HG03045 (cell line): ENCODE measurements around the gene CYTH3.
"Not testable (repeated sequence)": the region's sequence is repeated elsewhere in the genome, so short reads cannot be mapped to it uniquely, and the experiment has no call there.

Experiments used
- ATAC-seq: cut with Tn5 transposase; IDR thresholded peaks from one replicate; pipeline ENCODE4 v1.9.1; 2021; ENCODE audit warnings: mild to moderate bottlenecking, moderate library complexity; ENCODE audit not compliant: unreplicated experiment

CYTH3 gene

DNA sequence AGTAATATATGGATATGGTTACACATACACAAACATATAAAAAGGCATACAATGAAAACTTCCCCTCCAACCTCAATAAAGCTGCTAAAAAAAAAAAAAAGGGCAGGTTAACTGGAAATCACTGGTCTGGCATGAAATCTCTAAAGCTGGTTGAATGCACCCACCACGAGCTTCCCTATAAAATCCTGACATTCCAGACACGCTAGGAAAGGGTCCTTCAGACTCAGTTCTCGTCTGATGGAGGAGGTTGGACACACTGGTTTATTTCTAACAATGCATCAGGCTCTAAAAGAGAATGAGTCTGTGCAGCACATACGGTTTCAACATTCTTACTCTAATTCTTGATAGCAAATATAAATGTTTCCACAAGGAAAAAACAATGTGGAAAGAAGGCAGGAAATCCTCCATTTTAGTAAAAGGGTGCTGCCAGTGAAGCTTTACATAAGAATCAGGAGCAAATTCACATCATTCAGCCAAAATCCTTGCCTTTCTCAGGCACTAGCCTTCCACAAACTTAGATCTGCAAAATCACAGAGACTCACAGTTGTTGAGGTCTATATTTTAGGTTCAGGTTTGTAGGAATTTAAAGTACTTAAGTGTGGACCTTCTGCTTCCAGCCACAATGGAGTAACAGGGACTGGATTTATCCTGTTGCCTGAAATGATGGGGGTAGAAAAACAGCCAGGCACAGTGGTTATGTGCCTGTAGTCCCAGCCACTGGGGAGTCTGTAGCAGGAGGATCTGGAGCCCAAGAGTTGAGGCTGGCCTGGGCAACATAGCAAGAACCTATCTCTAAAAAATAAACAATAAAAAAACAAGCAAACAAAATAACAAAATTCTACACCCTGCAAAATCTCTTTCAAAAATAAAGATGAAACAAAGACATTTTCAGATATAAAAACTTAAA is 73.5 kb downstream of the CYTH3 start:
- no peak for ATAC-seq

DNA sequence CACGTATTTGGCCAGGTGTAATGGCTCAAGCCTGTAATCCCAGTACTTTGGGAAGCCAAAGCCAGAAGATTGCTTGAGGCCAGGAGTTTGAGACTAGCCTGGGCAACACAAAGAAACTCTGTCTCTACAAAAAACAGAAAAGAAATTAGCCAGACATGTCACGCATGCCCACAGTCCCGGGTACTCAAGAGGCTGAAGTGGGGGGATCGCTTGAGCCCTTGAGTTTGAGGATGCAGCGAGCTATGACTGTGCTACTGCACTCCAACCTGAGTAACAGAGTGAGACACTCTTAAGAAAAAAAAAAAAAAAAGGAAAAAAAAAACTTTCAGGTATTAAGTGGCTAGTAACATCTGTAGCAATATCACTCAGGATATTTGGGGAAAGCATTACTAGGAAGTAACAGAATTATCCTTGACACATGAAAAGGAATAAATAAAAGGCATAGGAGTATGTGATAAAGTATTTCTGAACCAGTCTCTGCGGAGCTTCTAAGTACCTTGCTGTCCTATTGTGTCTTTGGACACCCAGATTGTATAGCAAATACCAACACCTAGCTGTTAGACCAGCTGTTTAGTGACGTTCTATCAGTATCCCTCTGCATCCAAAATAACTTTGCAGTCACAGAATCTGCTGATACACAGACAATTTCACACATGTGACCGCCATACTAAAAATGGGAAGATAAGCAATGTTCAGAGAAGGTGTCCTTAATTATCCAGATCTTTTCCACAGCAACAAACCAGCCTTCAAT is 74.4 kb downstream of the CYTH3 start:
- no peak for ATAC-seq

DNA sequence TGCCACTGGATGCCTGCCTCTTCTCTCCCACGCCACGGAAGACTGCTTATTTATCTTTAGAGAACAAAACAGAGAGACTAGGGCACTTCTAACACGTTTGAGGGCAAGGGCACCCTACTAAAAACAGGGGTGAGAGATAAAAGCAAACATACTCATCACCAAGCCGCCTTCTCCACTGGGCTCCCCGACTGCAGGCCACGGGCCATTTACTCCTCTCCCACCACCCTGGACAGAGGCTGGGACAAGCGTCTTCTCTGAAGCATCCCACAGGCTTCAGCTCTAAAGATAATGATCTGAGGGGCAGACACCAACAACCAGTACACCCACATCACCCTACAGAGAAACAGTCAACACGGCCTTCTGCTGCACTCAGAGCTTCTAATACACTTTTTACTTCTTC is 78.7 kb downstream of the CYTH3 start:
- no peak for ATAC-seq

DNA sequence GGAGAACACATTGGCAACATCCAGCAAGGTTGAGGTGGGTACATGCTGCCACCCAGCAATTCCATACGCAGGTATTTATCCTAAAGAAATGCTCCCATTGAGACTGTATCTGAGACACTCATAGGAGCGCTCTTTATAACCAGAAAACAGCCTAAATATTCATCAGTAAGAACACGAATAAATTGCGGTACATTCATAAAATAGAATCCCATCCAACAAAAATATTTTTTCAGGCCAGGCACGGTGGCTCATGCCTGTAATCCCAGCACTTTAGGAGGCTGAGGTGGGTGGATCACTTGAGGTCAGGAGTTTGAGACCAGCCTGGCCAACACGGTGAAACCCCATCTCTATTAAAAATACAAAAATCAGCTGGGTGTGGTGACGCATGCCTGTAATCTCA is 81.9 kb downstream of the CYTH3 start:
- ATAC-seq, result not testable (repeated sequence)

DNA sequence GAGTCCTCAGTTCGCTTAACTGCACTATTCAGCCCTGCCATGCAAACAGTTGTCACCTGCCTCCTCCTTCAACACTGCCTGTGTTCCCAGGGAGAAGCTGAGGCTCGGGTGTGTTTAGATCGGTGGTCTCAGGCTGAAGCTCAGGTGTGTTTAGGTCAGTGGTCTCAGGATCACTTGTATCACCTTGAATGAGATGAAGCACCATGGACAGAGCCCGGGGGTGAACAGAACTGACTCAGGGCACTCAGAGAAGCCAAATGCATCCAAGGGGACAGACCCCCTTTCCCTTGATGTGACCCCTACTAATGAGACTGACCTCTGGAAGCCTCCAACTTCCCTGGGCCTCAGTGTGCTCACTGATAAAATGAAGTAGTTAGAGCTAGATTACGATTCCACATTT is 84.0 kb downstream of the CYTH3 start:
- no peak for ATAC-seq

DNA sequence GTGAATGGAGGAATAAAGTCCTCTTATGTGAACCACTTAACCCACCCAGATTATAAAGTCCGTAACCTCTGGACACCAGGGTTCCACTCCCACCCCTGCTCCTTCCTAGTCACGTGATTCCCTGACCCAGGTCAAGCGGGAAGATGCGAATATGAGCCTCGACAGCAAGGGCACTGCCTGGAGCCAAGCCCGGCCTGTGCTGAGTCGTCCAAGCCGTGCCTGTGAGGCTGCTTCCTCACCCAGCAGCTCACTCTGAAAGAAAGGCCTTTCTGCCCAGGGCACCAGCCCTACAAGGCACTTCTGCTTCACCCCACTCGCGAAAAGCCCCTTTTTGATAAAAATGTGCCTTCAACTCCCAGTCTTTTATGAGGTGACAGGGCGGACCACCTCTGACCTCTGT is 85.8 kb downstream of the CYTH3 start:
- ATAC-seq, result no peak

DNA sequence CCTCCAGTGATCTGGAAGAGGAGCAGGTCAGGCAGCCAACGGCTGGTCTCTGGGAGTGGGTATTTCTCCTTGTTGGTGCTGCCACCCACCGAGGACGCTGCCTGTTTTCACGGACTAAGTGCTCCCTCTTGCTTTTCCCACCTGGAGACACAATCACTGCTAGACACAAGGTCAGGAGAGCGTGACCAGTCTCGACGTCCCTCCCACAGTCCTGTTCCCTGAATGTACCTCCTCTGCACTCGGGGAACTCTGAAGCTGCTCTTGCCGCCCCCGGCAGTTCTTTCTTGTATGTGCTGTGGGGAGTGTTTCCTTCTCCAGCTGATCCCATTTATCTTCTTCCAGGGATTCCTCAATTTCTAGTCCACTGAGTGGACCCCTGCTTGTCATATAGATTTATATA is 89.4 kb downstream of the CYTH3 start:
- no peak for ATAC-seq

DNA sequence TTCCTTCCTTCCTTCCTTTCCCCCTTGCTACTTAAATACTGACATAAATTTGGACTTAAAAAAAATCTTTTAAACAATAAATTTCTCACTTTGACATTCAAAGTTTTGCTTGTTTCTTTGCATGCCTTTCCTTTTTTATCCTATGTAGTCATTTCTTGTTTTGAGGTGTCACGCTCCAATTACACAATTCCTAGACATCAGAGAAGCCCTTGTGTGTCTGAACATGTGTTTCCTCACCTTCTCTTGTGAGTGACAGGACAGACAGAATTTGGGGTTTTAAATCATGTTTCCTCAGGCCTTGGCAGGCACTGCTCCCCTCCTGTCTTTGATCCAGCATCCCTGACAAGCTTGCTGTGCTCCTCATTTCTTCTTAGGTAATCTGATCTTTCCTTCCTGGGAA is 91.3 kb downstream of the CYTH3 start:
- no peak for ATAC-seq

DNA sequence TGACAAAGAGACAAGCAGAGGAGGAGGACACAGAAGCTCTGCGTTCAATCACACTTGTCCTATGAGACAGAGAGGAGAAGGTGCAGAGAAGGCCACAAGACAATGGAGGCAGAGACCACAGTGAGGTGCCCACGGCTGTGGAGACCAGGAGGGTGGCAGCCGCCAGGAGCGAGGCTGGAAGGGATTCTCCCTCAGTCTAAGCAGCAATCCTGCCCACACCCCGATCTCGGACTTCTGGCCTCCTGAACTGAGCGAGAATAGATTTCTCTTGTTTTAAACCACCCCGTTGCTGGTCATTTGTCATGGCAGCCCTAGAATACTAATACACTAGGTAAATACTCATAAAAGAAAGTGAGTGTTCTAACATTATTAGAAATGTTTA is 92.1 kb downstream of the CYTH3 start:
- no peak for ATAC-seq

DNA sequence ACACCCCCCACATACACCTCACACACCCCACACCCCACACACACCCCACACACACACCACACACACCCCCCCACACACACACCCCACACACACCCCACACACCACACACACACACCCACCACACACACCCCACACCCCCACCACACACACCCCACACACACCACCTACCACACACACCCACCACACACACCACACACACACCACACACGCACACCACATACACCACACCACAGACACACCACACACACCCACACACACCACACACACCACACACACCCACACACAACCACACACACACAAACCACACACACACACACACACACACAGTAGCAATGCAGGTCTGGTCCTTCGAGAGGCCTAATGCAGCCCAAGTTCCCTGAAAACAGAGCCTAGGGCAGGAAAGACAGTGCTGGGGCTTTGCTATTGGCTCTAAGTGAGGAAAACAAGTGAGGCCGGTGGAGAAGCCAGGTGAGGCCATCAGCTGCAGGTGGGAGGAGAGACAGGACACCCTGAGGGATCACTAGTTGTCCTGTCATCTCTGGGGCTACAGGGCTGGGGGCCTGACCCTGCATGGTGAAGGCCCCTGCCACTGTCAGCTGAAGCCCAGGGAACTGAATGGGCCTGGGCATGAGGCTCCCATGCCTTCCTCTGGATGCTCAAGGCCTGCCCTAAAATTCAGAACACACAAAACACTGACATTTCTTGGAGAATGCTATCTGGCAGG is 92.6 kb downstream of the CYTH3 start:
- no peak for ATAC-seq

DNA sequence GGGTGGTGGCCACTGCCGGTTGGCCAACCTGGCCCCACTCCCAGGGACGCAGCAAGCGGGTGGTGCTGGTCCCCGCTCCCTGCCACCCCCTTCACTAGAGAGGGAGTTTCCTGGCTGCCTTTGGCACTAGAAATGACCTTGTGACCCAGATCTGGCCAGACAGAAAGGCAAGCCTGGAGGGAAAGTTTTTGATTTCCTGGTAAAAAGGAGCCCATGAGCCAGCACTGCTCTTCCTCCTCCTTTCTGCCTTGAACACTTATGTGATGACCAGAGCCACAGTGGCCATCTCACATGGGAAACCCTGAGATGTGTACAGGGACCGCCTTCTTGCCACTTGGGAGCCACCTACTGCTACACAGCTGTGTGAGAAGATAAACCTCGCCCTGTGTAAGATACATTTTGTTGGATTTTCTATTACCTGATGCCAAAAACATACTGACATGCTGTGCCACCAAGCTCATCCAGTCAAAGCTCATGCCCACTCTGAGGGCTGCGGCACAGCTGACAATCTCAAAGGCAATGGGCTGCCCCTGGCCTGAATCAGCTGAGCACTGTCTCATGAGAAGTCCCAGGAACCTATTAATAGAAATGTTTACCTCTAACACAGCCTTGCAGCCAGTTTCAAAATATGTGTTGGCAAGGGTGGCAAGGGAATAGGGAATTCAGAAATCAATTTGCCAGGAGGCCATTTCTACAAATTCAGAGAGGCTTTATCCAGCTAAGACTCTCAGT is 94.0 kb downstream of the CYTH3 start:
- no peak for ATAC-seq

DNA sequence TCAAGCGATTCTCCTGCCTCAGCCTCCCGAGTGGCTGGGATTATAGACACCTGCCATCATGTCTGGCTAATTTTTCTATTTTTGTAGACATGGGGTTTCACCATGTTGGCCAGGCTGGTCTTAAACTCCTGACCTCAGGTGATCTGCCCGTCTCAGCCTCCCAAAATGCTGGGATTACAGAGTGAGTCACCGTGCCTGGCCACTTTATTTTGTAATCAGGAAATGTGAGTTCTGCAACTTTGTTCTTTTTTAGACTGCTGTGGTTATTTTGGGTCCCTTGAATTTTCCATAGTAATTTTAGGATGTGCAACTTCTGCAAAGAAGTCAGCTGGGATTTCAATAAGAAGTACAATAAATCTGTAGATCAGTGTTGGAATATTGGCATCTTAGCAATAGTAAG is 96.8 kb downstream of the CYTH3 start:
- no peak for ATAC-seq

DNA sequence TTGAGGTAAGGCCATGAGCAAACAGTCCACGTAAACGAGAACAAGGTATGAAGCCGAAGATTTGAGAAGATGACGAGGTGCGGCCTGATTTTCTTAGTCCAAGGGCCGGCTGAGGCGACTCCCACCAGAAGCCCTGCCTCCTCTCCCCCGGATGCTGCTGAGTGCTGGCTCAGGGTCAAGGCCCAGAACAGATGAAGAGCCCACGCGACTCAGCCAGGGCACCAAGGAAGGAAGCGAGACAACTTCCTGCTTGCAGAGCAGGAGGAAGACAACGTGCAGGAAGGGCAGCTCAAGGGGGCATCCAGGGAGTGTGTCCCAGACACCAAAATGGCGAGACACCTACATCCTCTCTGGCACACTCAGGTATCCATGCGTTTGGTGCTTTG is 99.5 kb downstream of the CYTH3 start:
- ATAC-seq, result no peak

DNA sequence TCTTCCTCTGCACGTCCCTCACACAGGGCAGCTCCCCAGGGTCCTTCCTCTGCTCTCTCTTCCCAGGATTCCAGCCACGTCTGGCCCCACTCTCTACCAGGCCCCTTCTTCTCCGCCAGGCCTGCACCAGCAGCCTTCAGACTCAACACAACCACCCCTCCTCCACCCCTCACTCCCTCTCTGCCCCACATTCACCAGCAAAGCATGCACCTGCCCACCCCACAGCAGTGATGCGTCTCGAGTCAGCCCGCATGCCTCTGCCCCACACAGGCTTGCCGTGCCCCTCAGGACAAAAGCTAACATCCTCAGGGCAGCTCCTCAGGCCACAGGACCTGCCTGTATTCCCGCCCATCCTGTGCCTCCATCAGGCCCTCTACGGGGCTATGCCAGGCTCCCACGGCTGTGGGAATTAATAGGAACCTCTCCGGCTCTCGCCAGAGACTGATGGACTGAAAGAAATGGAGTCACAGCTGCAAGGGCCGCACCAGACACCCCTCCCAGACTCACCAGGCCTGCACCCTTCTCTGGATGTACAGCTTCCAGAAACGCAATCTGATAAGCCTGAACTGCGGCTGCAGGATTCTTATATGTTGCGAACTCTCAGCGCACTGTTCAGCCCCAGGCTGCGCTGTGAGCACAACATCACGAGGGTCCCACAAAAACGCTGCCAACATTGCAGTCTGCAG is 100.1 kb downstream of the CYTH3 start:
- ATAC-seq, result no peak

DNA sequence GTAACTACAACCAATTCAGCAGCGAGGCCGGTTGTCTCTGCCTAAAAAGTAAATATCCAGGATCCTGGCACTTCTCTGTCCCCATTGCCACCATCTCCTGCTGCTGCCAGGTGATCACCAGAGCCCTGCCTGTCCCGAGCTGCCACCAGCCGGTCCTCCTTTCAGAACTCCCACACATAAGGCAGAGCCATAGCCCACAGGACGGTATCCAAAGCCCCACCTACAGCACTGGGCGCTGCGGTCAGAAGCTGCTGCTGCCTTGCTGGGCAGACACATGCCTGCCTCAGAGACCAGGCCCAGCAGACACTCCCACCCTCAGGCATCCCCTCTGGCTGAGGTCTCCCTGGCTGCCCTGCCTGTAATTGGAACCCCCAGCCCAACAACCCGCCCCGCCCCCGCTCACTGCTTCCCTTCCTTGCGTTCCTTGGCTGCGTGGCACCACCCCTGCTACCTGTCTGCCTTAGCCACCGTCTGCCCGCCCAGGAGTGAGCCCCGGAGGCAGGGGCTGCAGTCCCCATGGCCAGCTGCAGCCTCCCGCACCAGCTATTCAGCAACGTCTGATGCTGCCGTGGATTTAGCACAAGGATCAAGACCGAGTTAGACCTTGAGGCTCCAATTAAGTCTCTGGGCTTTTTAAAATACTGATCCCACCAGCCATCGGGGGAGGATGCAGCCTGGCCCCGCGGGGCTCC is 100.7 kb downstream of the CYTH3 start:
- ATAC-seq, result no peak

DNA sequence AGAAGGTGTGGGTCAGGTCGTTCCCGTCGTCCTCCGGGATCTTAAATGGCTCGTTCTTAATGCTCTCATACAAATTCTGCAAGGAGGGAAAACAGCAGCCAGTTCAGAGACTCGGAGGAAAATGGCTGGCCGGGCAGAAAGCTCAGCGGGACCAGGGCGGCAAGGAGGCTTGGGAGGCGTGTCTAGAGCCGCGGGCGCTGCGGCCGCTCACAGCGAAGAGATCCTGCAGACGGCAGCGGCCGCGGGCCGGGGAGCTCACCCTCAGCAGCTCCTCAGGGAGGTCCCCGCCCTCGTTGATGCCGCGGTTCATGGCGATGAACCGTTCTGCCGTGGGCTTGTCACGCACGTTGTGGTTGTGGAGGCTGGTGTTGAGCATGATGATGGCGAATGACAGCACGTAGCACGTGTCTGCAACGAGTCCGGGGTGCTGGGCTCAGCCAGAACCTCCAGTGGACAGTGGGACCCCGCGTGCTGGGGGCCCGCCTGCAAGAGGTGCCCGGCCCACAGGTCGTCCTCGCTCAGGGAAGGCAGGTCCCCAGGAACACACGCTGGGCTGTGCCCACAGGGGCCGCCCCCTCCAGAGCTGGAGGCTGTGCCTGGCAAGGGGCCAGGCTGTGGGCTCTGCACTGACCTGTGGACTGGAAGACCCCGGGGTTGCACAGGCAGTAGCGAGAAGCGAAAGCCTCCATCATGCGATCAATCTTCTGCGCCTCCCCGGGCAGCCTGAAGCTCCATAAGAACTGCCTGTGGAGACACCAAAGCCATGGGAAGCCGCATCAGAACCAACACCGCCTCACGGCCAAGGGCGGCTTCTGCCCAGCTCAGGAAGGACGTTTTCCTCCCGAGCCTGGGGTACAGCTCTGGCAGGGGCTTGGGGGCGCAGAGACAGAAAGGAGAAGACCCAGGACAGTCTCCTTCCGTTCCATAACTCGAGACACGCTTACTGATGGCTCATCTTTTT is 101.6 kb downstream of the CYTH3 start:
- no peak for ATAC-seq

DNA sequence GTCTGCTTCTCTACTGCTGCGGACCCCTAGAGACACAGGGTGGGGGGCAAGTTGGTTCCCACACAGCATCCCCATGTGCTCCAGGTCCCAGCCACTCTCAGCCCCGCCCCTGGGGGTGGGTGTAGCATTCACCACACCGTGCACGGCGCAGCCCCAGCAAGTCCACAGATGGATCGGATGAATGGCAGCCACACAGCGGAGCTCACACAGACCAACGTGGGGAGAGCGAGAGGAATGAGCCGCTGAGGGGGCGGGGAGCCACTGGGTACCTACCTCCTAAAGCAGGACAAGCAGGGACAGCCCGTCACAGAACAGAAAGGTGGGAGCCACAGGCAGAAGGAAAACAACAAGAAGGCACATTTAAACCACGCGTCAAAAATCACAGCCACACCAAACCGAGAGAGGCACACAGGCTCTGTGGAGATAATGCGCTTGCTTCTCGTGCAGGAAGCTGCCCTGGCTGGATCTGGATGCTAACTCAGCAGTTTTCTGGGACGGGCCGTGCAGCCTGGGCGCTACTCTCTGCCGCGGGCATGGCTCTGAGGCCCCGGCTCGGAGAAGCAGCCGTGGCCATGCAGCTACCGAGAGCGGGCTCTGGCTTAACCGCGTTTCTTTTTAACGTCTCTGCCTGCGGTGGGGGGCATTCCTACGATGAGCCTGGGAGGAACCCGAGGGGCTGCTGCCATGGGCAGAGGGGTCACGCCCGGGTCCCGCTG is 102.5 kb downstream of the CYTH3 start:
- ATAC-seq, result no peak

DNA sequence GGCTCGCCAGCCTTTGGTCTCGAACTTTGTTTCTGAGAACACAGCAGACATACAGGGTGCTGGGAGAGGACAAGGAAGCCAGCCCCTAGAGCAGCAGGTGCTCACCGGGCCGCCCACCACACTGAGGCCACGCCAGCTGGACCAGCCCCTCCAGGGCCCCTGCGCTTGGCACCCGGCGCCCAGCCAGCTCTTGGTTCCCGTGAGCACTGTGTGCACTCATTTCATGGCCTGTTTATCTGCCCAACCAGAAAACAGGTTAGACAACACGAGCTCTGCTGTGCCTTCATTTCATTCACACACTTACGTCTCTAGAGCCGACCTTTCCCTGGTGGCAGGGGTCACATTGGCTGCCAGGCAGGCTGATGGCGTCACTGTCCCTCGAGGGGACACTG is 104.0 kb downstream of the CYTH3 start:
- no peak for ATAC-seq
